Stimulated activated CD8-positive, alpha-beta memory T cell treated with anti-CD3 and anti-CD28 coated beads, Interleukin-12 subunit alpha, Interleukin-12 subunit beta, amount 100 ng/mL, for 24 hours (primary cell): Measurements from ENCODE around the gene UQCC5.
A peak's percentile ranks its signal among the peaks of the same experiment; 100 is the strongest.
"Not testable (repeated sequence)": the region's sequence is repeated elsewhere in the genome, so short reads cannot be mapped to it uniquely, and the experiment has no call there.

Experiments
- DNase-seq: peaks from one replicate; pipeline ENCODE4 v3.0.0-alpha.2; 2020; ENCODE audit errors: extremely low read depth

UQCC5 gene

DNA sequence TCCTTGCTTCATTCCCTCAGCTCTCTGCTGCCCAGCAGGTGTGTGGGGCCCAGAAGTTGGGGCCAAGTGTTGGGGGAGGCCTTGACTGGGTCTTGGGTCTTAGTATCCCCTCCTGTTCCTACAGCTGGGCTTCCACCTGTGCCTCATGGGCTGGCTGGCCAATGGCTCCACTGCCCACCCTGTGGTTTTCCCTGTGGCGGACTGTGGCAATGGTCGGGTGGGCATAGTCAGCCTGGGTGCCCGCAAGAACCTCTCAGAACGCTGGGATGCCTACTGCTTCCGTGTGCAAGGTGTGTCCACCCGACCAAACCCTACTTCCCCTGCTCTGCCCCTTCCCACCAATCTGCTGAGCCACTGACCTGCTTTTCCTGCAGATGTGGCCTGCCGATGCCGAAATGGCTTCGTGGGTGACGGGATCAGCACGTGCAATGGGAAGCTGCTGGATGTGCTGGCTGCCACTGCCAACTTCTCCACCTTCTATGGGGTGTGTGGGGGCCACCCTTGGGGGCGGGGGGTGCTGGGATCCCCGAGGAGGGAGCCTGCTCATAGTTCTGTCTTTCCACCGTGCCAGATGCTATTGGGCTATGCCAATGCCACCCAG, 13.7 kb upstream of the UQCC5 start:
- no peak for DNase-seq

DNA sequence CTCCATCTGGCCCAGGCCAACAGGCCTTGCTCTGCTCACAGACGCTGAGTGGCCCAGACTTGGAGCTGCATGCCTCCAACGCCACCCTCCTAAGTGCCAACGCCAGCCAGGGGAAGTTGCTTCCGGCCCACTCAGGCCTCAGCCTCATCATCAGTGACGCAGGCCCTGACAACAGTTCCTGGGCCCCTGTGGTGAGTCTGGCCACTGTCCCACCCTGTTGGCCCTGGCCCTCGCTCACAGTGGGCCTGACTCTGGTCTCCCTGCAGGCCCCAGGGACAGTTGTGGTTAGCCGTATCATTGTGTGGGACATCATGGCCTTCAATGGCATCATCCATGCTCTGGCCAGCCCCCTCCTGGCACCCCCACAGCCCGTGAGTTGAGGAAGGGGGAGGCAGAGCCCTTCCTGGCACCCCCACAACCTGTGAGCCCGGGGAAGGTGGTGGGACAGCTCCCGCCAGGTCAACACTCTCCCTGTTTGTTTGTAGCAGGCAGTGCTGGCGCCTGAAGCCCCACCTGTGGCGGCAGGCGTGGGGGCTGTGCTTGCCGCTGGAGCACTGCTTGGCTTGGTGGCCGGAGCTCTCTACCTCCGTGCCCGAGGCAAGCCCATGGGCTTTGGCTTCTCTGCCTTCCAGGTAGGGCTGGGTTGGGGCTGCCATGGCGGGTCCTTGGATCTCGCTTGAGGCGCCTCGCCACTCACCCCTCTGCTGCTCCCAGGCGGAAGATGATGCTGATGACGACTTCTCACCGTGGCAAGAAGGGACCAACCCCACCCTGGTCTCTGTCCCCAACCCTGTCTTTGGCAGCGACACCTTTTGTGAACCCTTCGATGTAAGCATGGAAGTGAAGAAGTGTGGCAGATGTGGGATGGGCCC, 12.8 kb upstream of the UQCC5 start:
- DNase-seq, result no peak

DNA sequence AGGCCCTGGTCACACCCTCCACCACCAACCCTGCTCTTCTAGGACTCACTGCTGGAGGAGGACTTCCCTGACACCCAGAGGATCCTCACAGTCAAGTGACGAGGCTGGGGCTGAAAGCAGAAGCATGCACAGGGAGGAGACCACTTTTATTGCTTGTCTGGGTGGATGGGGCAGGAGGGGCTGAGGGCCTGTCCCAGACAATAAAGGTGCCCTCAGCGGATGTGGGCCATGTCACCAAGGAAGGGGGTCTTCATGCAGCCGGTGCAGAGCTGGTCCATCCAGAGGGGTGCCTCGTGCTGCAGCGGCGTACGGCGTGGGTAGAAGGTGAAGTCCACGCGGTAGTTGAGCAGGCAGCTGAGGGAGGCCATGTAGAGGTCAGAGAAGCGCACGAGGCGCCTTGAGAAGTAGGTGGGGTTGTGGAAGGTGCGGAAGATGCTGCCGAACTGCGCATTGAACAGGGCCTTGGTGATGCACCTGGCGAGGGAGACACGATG, 12.1 kb upstream of the UQCC5 start:
- no peak for DNase-seq

GRCh38 chr3:52524752-52525679, 11.4 kb upstream of the UQCC5 start:
- DNase-seq, result no peak

DNA sequence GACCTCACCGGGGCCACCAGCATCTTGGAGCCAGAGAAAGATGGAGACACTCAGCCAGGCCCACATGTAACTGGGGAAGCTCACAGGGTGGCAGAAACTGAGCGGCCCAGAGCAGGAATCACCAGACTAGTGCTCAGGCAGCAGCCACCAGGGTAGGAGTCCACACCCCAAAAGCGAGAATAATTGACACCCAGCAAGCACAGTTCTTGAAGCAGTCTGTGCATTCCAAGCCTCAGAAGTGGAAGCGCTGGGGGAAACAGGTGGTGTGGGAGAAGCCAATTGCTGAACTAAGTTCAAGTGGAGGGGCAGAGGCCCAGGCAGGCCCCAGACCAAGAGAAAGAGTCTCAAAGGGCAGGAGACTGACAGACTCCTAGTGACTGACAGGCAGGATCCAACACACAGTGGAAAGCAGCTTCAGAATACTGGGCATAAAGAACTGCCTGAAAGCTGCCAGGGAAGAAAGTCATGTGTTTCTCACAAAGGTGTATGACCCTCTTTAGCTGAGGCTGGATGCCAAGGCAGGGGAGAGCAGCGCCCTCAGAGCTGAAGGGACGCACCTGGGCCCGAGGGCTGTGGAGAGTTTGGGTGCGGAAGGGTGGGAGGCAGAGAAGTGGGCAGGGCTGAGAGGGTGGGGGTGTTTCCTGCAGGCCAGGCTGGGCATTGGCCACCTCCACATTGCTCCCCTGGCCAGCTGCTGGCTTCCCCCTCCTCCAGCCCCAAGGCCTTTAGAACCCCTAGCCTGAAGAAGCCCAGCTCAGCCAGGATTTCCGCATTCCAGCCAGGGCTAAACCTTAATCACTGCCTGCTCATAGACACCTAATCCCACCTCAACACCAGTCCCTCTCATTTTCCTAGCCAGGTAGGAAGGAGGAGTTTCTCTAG, 10.5 kb upstream of the UQCC5 start:
- DNase-seq, result no peak

GRCh38 chr3:52526671-52527038, 9.8 kb upstream of the UQCC5 start:
- DNase-seq, result not testable (repeated sequence)

DNA sequence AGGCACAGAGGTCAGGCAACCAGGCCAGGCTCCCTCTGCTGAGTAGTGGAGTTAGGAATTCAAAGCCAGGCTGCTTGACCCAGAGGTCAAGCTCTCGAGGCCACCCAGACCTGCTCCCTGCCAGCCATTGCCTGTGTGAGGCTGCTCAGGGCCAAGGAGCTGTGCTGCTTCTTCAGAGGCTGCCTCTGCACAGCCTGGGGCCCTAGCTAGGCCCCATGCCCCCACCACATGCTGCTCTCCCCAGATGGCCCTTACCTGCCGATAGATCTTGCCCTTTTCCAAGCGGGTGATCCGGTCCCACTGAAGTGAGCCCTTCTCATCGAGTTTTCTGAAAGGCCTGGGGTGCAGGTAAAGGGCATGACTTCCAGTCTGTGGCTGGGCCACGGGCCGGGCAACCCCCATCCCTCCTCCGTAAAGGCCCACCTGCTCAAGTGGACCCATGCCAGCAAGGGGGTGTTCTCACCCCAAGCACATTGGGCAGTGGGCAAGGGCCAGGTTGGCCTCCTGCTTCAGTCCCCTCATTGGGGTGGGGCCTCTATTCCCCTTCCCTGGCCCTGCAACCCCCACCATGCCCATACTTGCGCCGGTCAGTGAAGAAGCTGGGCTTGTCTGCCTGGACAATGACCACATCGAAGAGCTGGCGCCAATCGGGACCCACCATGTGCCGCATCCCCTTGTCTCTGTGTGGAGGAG, 9.2 kb upstream of the UQCC5 start:
- DNase-seq, result no peak

DNA sequence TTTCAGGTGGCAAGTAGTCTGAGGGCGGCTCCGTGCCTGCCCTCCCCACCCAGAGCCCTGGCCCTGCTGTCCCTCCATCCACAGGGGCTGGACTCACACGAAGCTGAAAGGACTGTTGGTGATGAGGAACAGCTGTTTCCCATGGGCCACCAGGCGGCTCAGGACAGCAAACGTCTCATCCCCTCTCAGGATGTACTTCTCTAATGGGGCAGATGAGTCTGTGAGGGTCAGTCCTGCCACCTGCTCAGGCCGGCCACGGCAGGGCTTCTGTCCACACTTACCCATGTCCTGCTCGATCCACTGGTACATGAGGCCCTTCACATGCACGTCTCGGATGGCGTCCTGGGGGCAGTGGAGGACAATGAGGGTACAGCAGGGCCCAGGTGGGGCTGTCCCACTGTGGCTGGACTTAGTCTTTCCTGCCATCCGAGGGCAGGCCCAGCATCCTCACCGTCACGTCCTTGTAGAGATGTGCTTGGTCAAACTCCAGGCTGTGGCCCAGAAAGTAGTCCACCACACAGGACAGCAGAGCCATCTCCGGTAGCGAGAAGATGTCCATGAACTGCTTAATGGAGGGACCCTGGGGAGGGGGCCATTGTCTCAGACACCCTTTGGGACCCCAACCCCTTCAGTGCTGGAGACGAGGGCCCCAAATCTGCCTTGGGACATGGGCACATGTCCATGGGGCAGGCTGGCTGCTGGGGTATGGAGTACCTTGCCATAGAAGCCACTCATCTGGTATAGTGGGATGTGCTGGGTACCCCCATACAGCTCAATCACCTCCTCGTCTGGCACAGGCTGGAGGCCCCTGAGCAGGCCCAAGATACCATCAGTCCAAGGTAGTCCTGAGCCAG, 8.4 kb upstream of the UQCC5 start:
- DNase-seq, result no peak

DNA sequence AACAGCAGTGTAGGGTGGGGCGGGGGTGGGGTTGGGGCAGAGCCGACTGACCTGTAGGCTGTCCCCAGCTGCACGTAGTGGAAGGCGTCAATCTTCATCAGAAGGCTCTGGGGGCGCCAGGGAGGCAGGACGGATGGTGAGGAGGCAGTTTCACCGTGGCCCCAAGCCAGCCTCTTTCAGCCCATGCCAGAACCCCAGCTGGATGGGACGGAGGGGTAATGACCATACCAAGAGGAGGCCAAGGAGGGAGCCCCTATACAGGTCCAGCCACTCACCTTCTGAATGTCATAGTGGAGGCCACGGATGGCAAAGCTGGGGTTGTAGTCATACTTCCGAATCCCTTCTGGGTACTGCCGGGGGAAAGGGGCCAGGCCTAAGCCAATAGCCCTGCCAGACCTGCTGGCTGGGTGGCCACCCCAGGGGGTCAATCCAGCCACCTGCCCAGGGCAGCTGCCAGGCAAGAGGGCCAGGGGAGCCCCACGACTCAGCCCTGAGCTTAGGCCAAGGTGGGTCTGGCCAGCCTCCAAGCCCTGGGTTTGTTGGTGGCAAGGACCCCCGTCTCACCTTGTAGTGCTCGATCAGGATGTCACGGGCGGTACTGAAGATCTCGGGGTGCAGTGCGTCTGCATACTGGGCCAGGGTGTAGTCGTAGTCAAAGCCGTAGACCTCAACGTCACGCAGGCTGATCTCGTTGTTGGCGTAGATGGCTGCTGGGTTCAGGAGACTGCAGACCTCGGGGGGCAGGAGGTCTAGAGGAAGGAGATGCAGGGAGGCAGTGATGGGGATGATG, 7.6 kb upstream of the UQCC5 start:
- no peak for DNase-seq

GRCh38 chr3:52529376-52530333, 6.8 kb upstream of the UQCC5 start:
- no peak for DNase-seq

DNA sequence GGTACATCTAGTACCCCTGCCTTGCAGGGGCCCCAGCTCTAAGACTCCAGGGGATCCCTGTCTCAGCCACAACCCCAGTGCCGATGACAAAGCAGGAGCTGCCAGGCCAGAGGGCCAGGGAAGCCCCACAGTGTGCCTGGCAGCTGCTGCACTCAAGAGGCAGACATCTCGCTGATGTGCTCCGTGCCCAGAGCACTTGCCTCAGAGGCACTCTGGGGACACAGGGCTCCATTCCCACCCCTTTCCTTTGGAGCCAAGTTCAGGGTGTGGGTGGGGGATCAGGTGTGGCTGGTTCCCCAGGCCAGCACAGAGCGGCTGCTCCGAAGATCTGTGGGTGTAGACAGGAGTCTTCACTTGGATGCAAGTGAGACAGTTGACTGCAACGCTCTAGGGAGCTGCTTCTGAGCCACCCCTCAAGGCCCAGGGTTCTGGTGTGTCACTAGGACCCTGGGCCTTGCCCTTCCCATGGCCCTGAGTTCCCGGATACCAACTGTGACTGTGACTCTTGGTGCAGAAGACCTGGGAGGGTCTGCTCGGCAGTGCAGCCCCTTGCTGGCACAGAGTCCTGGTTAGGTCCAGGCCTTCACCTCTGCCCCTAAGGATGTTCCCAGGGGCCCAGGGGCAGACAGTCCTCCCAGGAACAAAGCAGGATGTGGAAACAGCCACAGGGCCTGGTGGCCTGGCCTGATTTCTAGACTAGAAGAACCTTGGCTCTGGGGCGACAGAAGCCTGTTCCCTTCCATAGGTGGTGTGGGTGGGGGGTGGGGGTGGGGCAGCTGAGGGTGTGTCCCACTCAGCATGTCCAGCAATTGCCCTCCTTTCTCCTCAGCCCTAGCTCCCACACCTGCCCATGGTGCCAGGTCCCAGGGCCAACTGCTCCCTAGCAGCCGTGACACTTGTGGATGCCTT, 5.2 kb upstream of the UQCC5 start:
- no peak for DNase-seq

DNA sequence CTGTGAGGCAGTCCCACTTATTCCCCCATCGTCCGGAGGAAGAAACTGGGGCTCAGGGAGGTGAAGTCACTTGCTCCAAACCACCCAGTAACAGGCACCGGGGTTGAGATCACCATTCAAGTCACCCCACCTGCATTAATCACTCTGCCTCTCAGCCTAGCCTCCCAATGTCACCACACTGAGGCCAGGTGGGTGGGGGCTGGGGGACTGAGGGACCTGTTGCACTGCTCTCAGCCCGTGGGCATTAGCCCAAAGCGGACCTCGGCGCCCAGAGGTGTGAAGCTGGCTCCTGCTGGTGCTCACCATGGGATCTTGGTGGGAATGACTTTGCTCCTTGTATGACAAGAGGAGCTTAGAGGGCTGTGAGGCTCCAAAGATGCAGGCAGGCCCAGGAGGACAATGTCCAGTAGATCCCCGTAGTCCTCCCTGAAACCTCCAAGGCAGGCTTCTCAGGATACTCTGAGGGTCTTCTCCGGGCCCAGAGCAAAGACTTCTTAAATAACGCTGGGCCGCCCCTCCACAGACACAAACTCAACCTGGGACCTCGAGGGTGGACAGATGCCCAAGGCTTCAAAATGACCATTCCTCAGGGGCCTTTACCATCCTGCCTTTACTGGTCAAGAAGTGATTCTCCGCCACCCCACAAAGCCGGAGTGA, 4.4 kb upstream of the UQCC5 start:
- no peak for DNase-seq

- no peak for DNase-seq
These were observed 3.9 kb upstream of the UQCC5 start for GRCh38 chr3:52532517-52532837.

DNA sequence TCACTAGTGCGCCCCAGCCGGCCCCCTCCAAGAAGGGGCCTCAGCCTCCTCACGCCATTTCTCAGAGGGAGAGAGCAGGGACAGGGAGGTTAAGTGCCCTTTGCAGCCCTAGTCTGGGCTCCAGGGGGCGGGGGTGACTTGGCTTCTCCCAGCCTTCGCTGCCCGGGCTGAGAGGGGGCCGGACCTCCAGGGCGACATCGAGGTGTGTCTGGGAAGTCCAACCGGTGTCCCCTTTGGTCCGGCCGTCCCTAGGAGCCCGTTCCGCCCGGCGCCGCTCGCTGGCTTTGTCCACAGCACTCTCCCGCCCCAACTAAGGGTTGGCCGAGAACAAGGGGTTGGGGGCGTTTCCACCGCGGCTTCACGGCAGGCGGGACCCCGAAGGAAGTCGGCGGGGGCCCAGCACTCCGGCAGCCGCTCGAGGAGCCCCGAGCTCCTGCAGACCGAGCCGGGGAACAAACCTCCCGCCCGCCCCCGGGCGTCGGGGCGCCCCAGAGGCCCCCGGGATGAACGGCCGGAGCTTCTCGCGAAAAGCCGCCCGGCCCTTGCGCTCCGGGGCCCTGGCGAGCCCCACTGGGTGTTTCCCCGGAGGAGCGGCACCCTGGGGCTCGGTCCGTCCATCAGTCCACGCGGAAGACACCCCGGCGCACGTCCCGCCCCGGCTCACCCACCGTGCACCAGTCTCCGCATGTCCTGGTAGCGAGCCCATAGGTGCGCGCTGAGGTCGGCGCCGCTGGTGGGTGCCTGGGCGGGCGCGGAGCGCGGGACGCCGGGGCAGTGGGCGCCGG, 3.4 kb upstream of the UQCC5 start:
- no peak for DNase-seq

GRCh38 chr3:52533623-52534280, 2.7 kb upstream of the UQCC5 start, which contains the start of gene NT5DC2:
Gene NT5DC2, minus strand, starts transcription at chr3:52533857. Its CDS starts 120 bp downstream, at chr3:52533737.
- DNase-seq, result peak; percentile 30
